Measurements from ENCODE around the gene GTF2A1L. TPM values are rescaled to one million over a fixed set of nuclear protein-coding genes. Genes with fewer than 3 reads are reported as not detected.

GTF2A1L gene
- total and polyA plus RNA-seq, 10 of the 15 experiments (the other 5 are each of a cell fraction or from before 2014, with no cell fraction given) = not detected

DNA sequence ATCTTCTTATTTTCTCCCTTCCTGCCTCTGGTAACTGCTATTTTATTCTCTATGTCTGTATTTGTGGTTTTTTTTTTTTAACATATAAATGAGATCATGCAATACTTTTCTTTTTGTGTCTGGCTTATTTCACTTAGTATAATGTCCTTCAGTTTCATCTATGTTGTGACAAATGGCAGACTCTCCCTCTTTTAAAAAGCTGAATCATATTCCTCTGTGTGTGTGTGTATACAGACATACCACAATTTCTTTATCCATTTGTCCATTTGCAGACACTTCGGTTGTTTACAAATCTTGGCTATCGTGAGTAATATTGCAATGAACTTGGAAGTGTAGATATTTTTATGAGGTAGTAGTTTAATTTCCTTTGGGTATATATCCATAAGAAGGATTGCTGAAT, 7.0 kb downstream of the GTF2A1L start:
- H2AFZ ChIP-seq (ENCODE audit: control insufficient read depth, low read depth, low read length) = no peak overlapping the region
- no peaks in the 10 kb centered on the region for H3K79me2 ChIP-seq (ENCODE audit: control insufficient read depth, insufficient read depth, low read length)
- no peaks in the 10 kb centered on the region for H3K9me3 ChIP-seq (replicated peaks; ENCODE audit: control insufficient read depth, insufficient read depth, low read length)
- SMC1A ChIA-PET (ENCODE audit: uncharacterized antibody, unreplicated experiment) = no interaction called here
- TF ChIP-seq SIN3A (IDR thresholded peaks at IDR 0.05; ENCODE audit: low read depth, low read length) = no peak
- no peak for TF ChIP-seq HCFC1 (IDR thresholded peaks at IDR 0.05; ENCODE audit: low read length)
- TF ChIP-seq NBN (IDR thresholded peaks at IDR 0.05) = no peak
- no peak for TF ChIP-seq RAD21 (IDR thresholded peaks at IDR 0.05; ENCODE audit: insufficient read depth, low read depth, low read length)
- no peak for TF ChIP-seq TCF7 (IDR thresholded peaks at IDR 0.05; ENCODE audit: borderline replicate concordance)
- TF ChIP-seq POLR2AphosphoS2 (IDR thresholded peaks at IDR 0.05; ENCODE audit: low read depth, low read length) = no peak
- no peak for TF ChIP-seq ZNF217 (IDR thresholded peaks at IDR 0.05)
- TF ChIP-seq TCF12 (IDR thresholded peaks at IDR 0.05; ENCODE audit: low read depth, low read length) = no peak
- TF ChIP-seq RUNX3 (IDR thresholded peaks at IDR 0.05; ENCODE audit: low read length) = no peak
- TF ChIP-seq, protein P1, sequence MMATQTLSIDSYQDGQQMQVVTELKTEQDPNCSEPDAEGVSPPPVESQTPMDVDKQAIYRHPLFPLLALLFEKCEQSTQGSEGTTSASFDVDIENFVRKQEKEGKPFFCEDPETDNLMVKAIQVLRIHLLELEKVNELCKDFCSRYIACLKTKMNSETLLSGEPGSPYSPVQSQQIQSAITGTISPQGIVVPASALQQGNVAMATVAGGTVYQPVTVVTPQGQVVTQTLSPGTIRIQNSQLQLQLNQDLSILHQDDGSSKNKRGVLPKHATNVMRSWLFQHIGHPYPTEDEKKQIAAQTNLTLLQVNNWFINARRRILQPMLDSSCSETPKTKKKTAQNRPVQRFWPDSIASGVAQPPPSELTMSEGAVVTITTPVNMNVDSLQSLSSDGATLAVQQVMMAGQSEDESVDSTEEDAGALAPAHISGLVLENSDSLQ (IDR thresholded peaks at IDR 0.05) = no peak
- TF ChIP-seq, protein P2, sequence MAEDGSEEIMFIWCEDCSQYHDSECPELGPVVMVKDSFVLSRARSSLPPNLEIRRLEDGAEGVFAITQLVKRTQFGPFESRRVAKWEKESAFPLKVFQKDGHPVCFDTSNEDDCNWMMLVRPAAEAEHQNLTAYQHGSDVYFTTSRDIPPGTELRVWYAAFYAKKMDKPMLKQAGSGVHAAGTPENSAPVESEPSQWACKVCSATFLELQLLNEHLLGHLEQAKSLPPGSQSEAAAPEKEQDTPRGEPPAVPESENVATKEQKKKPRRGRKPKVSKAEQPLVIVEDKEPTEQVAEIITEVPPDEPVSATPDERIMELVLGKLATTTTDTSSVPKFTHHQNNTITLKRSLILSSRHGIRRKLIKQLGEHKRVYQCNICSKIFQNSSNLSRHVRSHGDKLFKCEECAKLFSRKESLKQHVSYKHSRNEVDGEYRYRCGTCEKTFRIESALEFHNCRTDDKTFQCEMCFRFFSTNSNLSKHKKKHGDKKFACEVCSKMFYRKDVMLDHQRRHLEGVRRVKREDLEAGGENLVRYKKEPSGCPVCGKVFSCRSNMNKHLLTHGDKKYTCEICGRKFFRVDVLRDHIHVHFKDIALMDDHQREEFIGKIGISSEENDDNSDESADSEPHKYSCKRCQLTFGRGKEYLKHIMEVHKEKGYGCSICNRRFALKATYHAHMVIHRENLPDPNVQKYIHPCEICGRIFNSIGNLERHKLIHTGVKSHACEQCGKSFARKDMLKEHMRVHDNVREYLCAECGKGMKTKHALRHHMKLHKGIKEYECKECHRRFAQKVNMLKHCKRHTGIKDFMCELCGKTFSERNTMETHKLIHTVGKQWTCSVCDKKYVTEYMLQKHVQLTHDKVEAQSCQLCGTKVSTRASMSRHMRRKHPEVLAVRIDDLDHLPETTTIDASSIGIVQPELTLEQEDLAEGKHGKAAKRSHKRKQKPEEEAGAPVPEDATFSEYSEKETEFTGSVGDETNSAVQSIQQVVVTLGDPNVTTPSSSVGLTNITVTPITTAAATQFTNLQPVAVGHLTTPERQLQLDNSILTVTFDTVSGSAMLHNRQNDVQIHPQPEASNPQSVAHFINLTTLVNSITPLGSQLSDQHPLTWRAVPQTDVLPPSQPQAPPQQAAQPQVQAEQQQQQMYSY (CRISPR knock-in tag; IDR thresholded peaks at IDR 0.05) = no peak
- TF ChIP-seq, protein P3, sequence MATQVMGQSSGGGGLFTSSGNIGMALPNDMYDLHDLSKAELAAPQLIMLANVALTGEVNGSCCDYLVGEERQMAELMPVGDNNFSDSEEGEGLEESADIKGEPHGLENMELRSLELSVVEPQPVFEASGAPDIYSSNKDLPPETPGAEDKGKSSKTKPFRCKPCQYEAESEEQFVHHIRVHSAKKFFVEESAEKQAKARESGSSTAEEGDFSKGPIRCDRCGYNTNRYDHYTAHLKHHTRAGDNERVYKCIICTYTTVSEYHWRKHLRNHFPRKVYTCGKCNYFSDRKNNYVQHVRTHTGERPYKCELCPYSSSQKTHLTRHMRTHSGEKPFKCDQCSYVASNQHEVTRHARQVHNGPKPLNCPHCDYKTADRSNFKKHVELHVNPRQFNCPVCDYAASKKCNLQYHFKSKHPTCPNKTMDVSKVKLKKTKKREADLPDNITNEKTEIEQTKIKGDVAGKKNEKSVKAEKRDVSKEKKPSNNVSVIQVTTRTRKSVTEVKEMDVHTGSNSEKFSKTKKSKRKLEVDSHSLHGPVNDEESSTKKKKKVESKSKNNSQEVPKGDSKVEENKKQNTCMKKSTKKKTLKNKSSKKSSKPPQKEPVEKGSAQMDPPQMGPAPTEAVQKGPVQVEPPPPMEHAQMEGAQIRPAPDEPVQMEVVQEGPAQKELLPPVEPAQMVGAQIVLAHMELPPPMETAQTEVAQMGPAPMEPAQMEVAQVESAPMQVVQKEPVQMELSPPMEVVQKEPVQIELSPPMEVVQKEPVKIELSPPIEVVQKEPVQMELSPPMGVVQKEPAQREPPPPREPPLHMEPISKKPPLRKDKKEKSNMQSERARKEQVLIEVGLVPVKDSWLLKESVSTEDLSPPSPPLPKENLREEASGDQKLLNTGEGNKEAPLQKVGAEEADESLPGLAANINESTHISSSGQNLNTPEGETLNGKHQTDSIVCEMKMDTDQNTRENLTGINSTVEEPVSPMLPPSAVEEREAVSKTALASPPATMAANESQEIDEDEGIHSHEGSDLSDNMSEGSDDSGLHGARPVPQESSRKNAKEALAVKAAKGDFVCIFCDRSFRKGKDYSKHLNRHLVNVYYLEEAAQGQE (IDR thresholded peaks at IDR 0.05; ENCODE audit: low read depth, low read length) = no peak
- TF ChIP-seq ZNF384 (IDR thresholded peaks at IDR 0.05; ENCODE audit: borderline replicate concordance, low read depth, low read length) = no peak
- TF ChIP-seq EP300 (IDR thresholded peaks at IDR 0.05; ENCODE audit: borderline replicate concordance in 1 of 2, control insufficient read depth in 1 of 2, low read depth in 2 of 2, low read length in 2 of 2) = no peak
- TF ChIP-seq SMAD5 (IDR thresholded peaks at IDR 0.05; ENCODE audit: low read depth) = no peak
- TF ChIP-seq RAD51 (IDR thresholded peaks at IDR 0.05) = no peak
- no peak for TF ChIP-seq MEF2A (IDR thresholded peaks at IDR 0.05; ENCODE audit: insufficient read depth, low read depth, low read length)
- no peak for TF ChIP-seq NFYB (IDR thresholded peaks at IDR 0.05; ENCODE audit: insufficient read depth, low read depth, low read length)
- no peak overlapping the region for H3K9ac ChIP-seq (ENCODE audit: control insufficient read depth, insufficient read depth, low read length)
- CTCF ChIA-PET = no interaction called here
- H4K20me1 ChIP-seq (ENCODE audit: control insufficient read depth, insufficient read depth) = no peaks in the 10 kb centered on the region
- DNase-seq (ENCODE audit: low read depth, low spot score) (no peak), ATAC-seq (no peak), FAIRE-seq (no peak)
- BruUV-seq (replicated peaks) = no TSS peak
- H3K4me1 ChIP-seq (ENCODE audit: control insufficient read depth, insufficient read depth, low read length) = no peaks in the 10 kb centered on the region
- H3K4me3 ChIP-seq = no peak overlapping the region
- H3K36me3 ChIP-seq (ENCODE audit: control insufficient read depth in 2 of 2, insufficient read depth in 2 of 2, low read length in 1 of 2) = no peaks in the 10 kb centered on the region
- POLR2A ChIA-PET = no interaction called here
- RAD21 ChIA-PET (ENCODE audit: unreplicated experiment) = no interaction called here
- WGBS (ENCODE audit: insufficient coverage, insufficient replicate concordance, low lambda C conversion rate, missing lambda C conversion rate) = 92% methylated on average over 2 of the region's 2 CpGs
- intact Hi-C loops (cut with micrococcal nuclease; ENCODE audit: unreplicated experiment) (no loop called here), in situ Hi-C loops (cut with MboI) (no loop called here)
- no peaks in the 10 kb centered on the region for H3K27me3 ChIP-seq (replicated peaks in 1 of 2; ENCODE audit: control insufficient read depth in 2 of 2, insufficient read depth in 2 of 2, low read length in 1 of 2)
- H3K4me2 ChIP-seq (ENCODE audit: control insufficient read depth, insufficient read depth) = no peak overlapping the region
- no peak overlapping the region for H3K27ac ChIP-seq (ENCODE audit: control insufficient read depth, insufficient read depth)
